CMK (cell line): Measurements from ENCODE around the gene CFAP65.

Source experiments
- DNase-seq: peaks from one replicate; pipeline ENCODE4 v3.0.0-alpha.2; 2010; ENCODE audit warnings: low read depth

Gene CFAP65

GRCh38 chr2:219041252-219041651 lies at the start of gene CFAP65:
TSS of gene CFAP65 (minus strand) at chr2:219041516. CDS start at chr2:219039048, 2,468 bp downstream.
- no peak for DNase-seq

GRCh38 chr2:219090436-219091299 lies 49.4 kb upstream of the CFAP65 start:
- no peak for DNase-seq

GRCh38 chr2:219089330-219089729 lies 48.0 kb upstream of the CFAP65 start:
- no peak for DNase-seq

GRCh38 chr2:219087848-219088247 lies 46.5 kb upstream of the CFAP65 start:
- no peak for DNase-seq

GRCh38 chr2:219087361-219087760 lies 46.0 kb upstream of the CFAP65 start:
- DNase-seq: no peak

GRCh38 chr2:219086196-219086595 lies 44.9 kb upstream of the CFAP65 start:
- DNase-seq: no peak

- DNase-seq: no peak
Measured at GRCh38 chr2:219084791-219085190, 43.5 kb upstream of the CFAP65 start.

- DNase-seq: no peak
Measured at GRCh38 chr2:219082332-219082958, 41.1 kb upstream of the CFAP65 start.

- DNase-seq: no peak
Measured at GRCh38 chr2:219081701-219082331, 40.5 kb upstream of the CFAP65 start.

- no peak for DNase-seq
Measured at GRCh38 chr2:219081096-219081495, 39.8 kb upstream of the CFAP65 start.

- no peak for DNase-seq
Measured at GRCh38 chr2:219079417-219079816, 38.1 kb upstream of the CFAP65 start.

GRCh38 chr2:219078951-219079350 lies 37.6 kb upstream of the CFAP65 start:
- DNase-seq: no peak

GRCh38 chr2:219078126-219078525 lies 36.8 kb upstream of the CFAP65 start:
- DNase-seq: no peak

GRCh38 chr2:219076253-219076652 lies 34.9 kb upstream of the CFAP65 start:
- DNase-seq: no peak

- peak; percentile 51 for DNase-seq
Measured at GRCh38 chr2:219073413-219074129, 32.3 kb upstream of the CFAP65 start.

- no peak for DNase-seq
Measured at GRCh38 chr2:219072741-219073250, 31.5 kb upstream of the CFAP65 start.

- DNase-seq: no peak
Measured at GRCh38 chr2:219071131-219071816, 30.0 kb upstream of the CFAP65 start.

GRCh38 chr2:219065484-219065883 lies 24.2 kb upstream of the CFAP65 start:
- DNase-seq: no peak

GRCh38 chr2:219062081-219062480 lies 20.8 kb upstream of the CFAP65 start:
- DNase-seq: no peak

GRCh38 chr2:219060821-219061791 lies 19.8 kb upstream of the CFAP65 start, which contains the start of gene IHH:
TSS of gene IHH (minus strand) at chr2:219060921. CDS start at chr2:219060467, 454 bp downstream.
- DNase-seq: peak; percentile 26
